Femur (tissue), 1 donor: ENCODE results near the gene LOC101059915.

Experiments used
- DNase-seq: peaks from one replicate; pipeline ENCODE4 v3.0.0-alpha.2; 2017

The LOC101059915 gene

DNA sequence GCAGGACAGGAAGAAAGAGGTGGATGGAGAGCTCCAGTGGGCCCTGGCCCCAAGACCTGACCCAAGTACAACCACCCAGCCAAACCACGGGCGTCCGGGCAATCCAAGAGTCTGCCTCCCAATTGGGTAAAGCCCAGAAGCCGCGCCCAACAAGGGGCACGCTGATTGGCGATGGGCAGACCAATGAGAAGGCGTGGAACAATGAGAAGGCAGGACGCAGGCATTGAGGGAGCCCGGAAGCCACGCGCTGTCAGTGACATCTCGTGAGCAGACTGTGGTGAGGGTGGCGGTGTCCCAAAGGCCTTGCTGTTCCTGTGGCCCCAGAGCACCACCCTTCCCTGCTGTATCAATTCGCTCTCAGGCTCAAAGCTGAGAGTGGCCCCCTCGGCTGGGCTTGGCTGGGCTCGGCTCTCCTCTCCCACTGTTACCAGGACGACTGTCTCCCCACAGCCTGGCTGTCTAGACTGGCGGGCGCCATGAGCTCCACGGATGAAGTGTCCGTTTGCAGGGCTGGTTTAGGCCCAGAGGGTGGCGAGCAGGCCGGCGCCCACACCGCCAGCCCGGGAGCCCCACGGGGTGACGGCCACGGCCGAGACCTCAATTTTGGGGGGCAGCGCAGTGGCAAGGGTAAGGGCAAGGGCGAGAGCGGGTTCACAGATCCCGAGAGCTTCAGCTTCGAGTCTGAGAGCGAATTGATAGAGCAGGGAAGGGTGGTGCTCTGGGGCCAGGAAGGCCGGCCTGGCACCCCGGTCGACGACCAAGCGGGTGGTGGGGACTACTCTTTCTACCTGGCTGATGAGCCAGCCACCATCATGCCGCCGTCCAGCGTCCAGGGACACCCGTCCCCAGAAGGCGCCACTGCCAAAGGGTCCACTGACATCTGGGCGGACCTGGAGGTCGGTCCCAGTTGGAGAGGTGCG is at the start of gene LOC101059915:
TSS of gene LOC101059915 (plus strand) at position 219 of the 920 bp plus-strand sequence.
- no peak for DNase-seq

DNA sequence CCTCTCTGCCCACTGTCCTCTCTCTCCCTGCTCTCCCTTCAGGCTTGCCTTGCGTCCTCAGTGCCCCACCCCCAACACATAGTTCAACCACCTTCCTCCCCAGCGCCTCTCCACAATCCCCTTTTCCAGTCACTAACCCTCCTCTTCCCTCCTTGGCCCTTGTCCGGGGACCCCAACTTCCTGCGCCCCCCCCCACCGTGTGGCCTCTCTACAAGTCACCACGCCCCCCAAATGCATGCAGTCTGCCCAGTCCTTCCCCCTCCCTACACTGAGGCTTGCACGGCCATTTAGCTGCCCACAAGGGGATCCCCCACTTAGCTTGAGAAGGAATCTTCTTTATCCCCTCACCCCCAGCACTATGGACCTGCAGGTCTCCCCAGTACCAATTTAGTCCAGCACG is 49.6 kb upstream of the LOC101059915 start:
- DNase-seq, result no peak

DNA sequence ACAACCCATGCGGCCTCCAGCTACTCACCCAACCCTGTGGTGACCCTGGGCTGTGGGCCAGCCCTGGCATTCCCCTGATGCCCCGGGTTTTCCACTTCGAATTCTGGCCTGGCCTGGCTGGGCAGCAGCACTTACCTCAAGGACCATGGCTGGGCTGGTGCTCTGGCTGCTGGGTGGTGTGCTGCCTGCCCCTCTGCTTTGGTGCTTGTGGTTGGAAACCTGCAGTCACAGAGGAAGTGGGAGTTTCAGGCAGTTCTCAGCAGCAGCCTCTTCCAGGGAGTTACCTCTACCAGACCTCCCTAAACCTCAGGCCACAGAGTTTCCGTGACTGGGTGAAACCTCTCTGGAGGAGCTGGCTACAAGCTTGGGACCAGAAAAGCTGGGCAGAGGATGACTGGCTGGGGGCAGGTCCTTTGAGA is 49.0 kb upstream of the LOC101059915 start, which contains the start of gene CXCR3:
TSS of gene CXCR3 (minus strand) at position 209 of the 419 bp plus-strand sequence. CDS start at position 147, 62 bp downstream.
- peak; percentile 56 for DNase-seq

DNA sequence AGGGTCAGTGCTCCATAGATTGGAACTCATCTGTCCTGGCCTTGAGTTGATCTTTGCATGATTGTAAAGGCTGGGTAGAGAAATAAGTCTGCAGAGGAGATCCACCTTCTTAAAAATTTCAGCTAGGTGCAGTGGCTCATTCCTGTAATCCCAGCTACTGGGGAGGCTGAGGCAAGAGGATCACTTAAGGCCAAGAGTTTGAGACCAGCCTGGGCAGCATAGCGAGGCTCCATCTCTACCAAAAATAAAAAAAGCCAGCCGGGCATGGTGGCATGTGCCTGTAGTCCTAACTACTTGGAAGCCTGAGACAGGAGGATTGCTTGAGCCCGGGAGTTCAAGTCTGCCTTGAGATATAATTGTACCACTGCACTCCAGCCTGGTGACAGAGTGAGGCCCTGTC is 48.6 kb upstream of the LOC101059915 start:
- no peak for DNase-seq

DNA sequence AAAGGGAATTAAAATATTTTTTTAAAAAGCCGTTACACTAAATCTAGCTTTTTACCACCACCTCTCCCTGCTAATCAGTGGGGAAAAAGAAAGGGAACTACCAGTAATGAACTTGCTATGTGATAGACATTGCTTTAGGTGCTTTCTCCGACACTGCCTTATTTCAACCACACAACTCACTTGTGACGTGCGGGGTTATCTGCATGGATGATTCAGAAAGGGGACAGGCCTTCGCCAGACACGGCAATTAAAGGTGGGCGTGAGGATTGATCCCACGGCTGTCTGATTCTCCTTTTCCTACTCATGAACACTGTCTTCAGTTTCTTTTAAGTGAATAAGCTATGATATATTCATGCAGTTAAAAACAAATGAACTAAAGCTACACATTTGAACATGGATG is 48.2 kb upstream of the LOC101059915 start:
- no peak for DNase-seq

DNA sequence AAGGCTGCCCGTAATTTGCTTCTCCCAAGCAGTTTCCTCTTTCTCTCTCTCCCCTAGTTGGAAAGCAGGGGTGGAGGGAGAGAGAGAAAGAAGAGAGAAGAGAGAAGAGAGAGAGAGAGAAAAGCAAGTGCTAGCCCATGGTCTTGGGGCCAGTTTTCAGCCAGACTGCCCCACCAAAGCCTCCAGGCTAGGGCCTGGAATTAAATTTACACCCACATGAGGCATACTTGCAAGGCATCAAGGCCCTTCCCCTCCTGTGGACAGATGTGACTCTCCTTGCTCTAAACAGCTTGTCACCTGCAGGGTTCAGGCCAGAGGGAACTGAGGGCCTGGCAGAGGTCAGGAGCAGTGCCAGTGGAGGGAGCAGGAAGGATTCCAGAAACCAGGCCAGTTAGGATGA is 47.4 kb upstream of the LOC101059915 start:
- DNase-seq, result no peak

DNA sequence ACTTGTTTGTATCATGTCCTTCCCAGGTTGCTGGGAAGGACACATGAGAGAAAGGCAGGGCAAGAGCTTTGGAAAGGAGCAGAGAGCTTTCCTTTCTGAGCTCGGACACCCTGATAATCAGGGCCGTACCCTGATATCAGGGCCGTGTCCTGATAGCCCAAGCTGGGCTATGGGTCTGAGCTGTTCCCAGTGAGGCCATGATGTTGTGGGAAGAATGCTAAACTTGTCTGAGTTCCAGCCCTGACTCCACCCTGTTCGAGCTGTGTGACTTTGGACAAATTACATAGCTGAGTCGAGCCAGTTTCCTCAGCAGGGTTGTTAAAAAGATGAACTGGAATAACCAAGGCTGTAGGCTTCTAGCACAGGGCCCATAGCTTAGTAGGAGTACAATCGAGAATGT is 45.7 kb upstream of the LOC101059915 start:
- DNase-seq, result no peak

DNA sequence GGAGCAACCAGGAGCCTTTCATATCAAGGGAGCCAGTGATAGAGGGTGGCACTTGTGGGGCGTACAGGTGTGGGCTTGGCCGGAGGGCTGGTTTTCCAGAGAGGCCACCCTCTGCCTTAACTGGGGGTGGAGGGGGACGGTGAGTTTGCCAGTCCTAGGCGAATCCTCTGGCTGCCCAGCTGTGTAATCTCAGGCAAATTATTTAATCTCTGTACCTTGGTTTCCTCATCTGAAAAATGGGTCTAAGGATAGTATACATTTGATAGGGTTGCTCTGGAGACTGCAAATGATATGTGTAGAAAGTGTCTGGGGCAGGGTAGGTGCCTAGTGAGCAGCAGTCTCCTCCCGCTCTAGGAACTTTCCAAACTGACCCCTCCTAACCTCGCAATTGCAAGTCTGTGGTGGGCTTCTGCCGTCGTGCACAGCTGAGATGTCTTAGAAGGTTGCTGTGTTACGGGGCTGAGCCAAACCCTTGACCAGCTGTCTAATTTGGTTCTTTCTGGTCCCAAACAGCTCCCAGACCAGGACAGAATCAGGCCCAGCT is 45.2 kb upstream of the LOC101059915 start:
- DNase-seq, result no peak

DNA sequence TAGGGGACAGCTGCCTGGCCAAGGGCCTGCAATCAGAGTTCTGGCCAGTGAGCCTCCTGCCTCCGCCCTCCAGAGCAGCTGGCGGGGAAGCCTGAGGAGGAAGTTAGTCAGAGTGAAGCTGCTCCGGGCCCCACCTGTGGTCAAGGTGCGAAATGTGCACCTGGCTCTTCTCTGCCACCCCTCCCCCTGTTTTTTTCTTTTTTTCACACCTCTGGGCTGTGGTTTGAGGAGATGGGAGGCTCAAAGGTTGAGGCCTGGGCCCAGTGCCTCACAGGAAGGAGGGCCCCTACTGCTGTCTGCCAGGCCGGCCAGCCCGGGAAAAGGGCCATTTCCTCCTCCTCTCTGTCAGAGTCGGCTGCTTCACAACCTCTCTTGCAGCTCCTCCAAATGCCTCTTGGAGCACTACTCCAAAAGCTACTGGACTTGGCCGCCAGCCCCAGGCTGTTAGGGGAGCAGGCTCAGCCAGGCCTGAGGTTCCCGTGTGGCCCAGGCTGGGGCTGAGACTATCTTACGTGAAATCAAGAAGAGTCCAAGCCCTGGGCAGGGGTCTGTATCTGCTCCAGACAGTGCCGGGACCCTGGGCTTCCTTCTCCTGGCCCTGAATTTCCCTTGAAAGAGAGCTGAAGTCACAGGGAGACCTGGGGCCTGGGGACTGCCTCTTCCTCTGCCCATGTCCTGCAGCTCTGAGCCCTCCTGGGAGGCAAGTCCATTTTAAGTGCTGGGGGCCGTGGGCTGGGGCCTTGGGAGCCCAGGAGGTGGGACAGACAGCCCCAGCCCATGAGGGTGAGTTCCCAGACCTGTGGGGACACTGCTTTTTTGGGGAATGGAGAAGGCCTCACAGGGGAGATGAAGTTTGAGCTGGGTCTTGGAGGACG is 44.5 kb upstream of the LOC101059915 start:
- peak; percentile 90 for DNase-seq

DNA sequence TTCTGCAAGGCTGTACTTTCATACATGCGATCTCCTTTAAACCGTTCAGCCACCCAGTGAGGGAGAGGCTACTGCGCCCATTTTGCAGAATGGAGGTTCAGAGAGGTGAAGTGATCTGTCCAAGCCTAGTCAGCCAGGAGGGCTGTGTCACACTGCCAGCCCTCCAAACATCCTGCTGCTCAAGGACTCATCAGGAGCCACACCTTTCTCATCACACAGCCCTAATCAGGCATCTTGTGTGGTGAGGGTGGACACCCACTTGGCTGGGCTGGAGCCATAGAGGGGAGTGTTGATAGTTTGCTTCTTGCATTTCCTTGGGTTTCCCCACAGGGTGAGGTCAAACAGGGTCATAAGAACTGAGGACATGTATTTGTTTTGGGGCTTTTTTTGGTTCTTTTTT is 43.6 kb upstream of the LOC101059915 start:
- DNase-seq, result no peak

DNA sequence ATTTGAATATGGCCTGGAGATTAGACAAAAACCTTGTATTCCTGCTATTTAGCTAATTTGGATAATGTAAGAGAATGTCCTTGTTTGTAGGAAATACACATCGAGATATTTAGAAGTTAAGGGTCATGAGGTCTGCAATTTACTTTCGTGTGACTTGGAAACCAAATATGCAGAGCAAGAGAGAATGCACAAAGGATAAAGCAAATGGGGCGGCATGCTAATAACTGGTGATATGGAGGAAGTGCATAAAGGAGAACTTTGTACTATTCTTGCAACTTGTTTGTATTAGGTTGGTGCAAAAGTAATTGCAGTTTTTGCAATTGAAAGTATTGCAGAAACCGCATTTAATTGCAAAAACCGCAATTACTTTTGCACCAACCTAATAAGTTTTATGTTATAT is 41.9 kb upstream of the LOC101059915 start:
- no peak for DNase-seq

DNA sequence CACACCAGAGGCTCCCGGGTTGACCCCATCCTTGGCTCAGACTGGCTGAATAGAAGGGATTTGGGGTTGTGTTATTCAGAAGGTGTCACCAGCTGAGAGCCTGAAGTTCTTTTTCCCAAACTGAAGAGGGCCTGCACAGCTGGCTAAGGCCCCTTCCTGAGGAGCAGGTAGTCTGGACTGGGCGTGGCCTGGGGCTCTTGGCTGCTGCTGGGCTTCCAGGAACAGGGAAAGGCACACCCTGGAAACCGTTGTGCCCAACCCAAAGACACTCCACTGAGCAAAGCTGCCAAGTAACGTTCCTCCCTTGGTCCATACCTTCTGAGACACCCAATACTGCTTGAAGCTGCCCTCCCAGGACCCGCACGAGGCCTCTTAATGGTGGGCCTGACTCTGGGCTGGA is 40.8 kb upstream of the LOC101059915 start:
- DNase-seq, result no peak

DNA sequence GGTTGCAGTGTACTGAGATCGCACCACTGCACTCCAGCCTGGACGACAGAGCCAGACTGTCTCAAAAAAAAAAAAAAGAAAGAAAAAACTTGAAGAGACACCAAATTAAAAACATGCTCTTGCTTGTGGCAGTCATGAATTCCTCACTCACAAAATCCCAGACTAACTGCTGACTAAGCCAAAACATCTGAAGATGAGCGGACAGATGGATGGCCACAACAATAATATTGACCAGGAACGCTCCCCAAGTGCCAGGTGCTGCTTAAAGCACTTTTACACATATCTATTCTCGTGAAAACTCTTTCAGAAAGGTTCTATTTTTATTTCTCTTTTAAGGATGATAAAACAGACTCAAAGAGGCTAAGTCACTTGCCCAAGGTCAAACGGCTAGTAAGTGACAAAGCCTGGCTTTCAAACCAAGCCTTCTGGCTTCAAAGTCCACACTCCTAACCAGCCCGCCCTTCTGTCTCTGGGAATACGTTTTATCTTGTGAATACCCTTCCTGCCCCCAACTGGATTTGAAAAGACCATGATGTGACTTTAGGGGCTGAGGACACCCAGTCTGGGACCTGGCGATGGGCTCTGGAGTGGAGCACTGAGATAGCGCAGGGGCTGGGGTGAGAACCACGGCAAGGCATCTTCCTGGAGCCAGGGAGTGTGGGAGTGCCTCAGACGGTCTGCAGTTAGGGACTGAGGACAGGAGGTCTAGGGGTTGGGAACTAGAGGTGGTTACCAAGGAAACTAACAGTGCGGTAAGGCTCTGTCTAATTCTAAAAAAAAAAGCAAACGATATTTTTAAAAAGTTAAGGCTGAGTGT is 39.5 kb upstream of the LOC101059915 start:
- DNase-seq, result no peak

DNA sequence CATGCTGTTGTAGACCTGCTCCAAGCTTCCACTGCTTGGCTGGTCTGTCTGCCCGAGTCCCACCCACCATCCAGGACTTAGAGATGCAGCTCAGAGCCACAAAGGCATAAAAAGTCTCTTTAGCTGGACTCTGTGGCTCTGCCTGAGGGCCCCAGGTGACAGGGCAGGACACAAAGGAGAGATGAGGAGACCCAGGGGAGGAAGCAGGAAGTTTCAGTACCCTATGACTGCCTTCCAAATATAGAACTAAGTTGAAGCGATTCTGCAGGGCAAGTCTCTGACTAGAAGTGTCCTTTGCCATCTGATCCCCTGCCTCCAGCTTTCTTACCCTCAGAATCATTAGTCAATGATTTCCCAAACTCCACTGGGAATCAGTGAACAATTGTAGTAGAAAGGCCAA is 37.9 kb upstream of the LOC101059915 start:
- no peak for DNase-seq

DNA sequence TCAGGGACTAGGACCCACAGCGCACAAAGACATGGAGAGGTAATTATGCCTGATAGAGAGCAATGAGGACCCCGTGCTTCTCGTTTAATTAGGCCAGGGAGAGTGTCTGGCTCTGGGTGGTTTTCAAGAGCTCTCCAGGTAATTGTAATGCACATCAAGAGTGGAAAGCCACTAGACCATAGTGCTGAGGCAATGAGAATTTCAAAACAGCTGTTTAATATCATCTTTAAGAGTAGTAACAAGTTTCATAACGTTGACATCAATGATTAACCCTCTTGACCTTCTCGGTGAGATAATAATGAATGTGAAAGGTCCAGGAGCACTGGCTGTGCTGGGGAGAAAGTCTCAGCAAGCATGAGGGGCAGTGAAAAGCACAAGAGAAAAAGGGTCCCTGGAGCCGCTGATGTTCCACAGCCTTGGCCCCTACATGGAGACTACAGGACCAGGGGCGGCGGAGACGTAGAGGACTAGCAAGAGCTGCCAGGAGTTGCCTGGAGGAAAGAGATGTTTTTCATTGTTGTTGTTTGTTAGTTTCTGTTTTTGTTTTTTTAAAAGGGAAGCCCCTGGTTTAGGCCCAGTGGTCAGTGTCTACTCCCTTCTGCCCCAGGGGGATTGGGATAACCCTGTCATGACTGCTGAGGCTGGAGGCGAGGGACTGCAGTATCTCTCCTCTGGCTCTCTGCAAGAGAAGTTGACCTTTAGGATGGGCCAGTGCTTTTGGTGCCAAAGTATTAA is 34.3 kb upstream of the LOC101059915 start:
- no peak for DNase-seq

DNA sequence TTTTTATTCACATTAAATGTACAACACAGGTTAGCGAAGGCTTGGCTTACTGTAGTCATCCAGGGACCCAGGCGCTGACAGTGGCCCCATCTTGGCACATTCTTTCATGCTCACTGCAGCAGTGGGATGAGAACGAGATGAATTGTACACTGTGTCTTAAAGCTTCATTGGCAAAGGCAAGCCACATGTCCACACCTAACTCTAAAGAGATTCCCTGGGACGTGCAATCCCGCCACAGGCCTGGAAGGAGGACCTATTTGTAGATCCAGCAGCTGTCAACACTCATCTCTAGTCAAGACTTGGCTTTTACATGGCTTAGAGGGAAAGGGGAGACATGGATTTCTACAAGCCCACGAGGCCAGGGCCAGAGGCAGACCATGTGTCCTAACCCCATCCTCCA is 33.0 kb upstream of the LOC101059915 start:
- peak; percentile 29 for DNase-seq

DNA sequence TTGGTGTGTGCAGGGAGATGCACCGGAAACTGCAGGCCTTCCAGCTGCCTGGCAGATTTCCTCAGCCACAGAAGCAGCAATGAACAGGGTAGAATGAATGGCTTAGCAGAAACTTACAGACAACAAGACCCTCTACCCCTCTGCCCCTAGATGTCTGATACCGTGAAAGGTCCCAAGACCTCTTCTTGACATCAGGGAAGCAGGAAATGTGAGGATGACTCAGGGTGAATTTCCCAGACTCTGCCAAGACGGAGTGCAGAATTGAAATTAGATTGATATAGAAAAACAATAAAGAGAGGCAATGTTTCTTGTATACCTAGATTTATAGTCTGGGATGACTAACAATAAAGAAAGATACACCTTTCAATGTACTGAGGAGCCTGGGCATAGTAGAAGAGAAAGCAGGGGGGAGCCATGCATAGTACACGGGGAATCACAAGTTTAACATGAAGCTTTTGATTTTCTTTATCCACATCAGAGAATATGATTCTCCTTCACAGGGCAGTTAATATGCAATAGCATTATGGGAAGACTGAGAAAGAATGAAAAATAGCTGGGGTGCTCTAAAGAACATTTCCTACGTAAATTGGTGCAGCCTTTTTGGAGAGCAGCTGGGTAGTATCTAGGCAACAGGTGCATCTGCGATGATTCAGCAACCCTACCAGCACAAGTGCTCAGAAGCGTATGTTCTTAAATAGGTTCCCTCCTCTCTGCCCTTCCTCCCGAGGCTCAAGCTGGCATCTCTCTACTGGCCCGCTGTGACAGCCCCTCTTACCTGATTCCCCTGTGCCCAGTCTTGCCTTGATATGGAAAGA is 30.7 kb upstream of the LOC101059915 start:
- DNase-seq, result no peak

DNA sequence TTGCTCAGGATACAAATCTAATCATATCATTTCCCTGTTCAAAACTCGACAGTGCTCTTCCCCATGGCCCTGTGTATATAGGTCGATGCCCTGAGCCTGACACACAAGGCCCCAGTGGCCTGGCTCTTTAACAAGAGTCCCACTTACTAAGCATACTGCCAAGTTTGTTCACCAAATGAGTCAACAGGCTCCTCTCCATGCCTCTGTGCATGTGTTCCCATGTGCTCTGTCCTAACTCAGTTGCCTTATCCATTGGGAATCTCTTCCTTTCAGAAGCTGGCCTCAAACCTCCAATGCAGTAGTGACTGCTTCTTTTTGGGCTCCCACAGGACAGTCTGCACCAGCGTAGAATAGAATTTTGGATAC is 30.1 kb upstream of the LOC101059915 start:
- no peak for DNase-seq

DNA sequence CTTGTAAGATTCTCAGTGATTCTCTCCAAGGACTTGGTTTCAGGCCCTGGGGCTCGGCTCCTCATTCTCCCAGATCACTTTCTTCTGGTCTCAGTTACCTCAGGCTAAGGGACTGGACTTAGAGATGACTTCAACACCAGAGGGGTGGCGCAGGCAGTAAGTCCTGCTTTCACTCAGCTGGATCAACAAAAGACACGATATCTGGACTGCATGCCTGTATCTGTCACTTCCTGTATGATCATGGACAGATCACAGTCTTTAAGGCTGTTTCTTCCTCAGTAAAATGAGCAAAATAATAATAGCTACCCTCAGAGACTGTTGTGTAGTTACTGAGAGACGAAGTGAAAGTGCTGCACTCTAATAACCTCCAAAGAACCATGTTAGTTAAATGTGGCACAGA is 29.5 kb upstream of the LOC101059915 start:
- no peak for DNase-seq

DNA sequence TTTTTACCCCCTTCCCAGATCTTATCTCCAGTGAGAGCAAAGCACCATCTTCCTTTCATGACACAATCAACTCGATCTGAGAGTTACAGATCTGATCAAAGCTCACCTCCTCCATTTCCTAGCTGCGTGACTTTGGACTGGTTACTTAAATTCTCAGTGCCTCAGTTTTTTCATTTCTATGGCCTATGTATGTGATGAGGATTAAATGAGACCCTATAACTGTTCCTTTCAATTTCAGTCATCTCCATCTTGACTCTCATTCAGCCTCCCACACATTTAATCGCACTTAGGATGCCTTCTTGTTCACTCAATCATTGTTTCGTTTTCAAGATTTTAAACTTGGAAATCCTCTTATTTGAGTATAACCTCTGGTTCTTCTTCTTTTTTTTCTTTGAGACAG is 28.9 kb upstream of the LOC101059915 start:
- no peak for DNase-seq

DNA sequence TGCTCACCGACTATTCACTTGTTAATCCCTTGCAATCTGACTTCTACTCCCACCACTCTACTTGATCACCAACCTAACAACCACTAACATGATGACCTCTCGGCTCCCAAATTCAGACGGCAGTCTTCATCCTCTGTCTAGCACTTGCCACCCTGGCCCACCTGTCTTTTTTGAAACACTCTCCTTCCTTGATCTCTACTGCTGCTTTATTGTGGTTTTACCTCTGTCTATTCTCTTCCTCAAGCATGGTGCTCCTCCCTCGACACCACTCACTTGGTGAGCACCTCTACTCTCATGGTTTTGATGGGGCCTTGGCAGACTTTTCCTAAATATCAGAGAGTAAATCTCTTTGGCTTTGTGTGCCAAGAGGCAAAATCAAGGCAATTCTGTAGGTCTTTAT is 27.3 kb upstream of the LOC101059915 start:
- no peak for DNase-seq
